Neural cell (in vitro differentiated cells): ENCODE results near the gene ZDHHC14.
A peak's percentile ranks its signal among the peaks of the same experiment; 100 is the strongest.

Source experiments
- EP300 ChIP-seq: fragments of 450-650 bp; conservative IDR thresholded peaks from 2 replicates; pipeline ENCODE4 v1.6.1; 2014; ENCODE audit warnings: antibody characterized with exemption, mild to moderate bottlenecking, moderate library complexity; ENCODE audit not compliant: poor library complexity, severe bottlenecking
- EZH2 ChIP-seq: fragments of 200-600, 300-800 bp; shearing (Covaris generic), sonication (generic); IDR thresholded peaks from 2 replicates; pipeline ENCODE4 v1.6.1; 2014; ENCODE audit warnings: antibody characterized with exemption, low read length, borderline replicate concordance, mild to moderate bottlenecking; ENCODE audit not compliant: insufficient read depth, poor library complexity, severe bottlenecking
- POLR2AphosphoS5 ChIP-seq: IDR thresholded peaks from 2 replicates; pipeline ENCODE4 v1.6.1; 2012
- SMC3 ChIP-seq: fragments of 450-650 bp; conservative IDR thresholded peaks from 2 replicates; pipeline ENCODE4 v1.6.1; 2014; ENCODE audit warnings: antibody characterized with exemption, mild to moderate bottlenecking, moderate library complexity; ENCODE audit not compliant: poor library complexity
- TF ChIP-seq, protein P1 (sequence below): fragments of 450-650 bp; IDR thresholded peaks from 2 replicates; pipeline ENCODE4 v1.5.1; 2014; ENCODE audit warnings: antibody characterized with exemption, mild to moderate bottlenecking, moderate library complexity; ENCODE audit not compliant: poor library complexity, severe bottlenecking
- TF ChIP-seq, protein P2 (sequence below): IDR thresholded peaks from 2 replicates; pipeline ENCODE4 v1.6.1; 2012; ENCODE audit warnings: borderline replicate concordance

DNA sequence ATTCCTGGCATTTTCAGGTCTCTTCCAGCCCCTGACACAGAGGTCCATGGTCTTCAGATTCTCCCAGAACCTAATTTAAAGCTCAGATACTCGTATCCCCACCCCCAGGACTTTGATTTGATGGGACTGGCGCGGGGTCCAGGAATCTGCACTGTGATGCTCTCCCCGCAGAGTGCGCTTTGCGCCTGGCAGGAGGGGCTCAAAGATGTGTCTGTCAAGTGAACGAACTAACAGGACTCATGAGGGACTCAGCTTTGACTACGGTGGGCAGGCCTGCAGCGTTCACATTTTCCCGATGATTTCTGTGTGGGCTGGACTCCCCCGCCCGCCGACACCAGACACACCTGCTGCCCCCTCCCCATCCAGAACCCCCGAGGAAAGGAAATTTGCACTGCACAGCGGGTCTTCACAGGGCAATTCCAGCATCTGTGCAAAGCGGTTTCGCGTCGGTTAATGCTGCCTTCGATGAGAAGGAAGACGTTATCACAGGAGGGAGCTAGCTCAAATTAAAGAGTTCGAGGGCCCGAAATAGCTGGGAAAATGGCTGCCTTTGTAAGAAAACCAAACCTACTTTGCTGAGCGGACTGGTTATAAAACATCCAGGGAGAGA is 90.2 kb downstream of the ZDHHC14 start:
- TF ChIP-seq POLR2AphosphoS5 (peak; percentile 59), EZH2 (no peak), EP300 (no peak), SMC3 (no peak)
- TF ChIP-seq, protein P1, sequence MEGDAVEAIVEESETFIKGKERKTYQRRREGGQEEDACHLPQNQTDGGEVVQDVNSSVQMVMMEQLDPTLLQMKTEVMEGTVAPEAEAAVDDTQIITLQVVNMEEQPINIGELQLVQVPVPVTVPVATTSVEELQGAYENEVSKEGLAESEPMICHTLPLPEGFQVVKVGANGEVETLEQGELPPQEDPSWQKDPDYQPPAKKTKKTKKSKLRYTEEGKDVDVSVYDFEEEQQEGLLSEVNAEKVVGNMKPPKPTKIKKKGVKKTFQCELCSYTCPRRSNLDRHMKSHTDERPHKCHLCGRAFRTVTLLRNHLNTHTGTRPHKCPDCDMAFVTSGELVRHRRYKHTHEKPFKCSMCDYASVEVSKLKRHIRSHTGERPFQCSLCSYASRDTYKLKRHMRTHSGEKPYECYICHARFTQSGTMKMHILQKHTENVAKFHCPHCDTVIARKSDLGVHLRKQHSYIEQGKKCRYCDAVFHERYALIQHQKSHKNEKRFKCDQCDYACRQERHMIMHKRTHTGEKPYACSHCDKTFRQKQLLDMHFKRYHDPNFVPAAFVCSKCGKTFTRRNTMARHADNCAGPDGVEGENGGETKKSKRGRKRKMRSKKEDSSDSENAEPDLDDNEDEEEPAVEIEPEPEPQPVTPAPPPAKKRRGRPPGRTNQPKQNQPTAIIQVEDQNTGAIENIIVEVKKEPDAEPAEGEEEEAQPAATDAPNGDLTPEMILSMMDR: no peak
- TF ChIP-seq, protein P2, sequence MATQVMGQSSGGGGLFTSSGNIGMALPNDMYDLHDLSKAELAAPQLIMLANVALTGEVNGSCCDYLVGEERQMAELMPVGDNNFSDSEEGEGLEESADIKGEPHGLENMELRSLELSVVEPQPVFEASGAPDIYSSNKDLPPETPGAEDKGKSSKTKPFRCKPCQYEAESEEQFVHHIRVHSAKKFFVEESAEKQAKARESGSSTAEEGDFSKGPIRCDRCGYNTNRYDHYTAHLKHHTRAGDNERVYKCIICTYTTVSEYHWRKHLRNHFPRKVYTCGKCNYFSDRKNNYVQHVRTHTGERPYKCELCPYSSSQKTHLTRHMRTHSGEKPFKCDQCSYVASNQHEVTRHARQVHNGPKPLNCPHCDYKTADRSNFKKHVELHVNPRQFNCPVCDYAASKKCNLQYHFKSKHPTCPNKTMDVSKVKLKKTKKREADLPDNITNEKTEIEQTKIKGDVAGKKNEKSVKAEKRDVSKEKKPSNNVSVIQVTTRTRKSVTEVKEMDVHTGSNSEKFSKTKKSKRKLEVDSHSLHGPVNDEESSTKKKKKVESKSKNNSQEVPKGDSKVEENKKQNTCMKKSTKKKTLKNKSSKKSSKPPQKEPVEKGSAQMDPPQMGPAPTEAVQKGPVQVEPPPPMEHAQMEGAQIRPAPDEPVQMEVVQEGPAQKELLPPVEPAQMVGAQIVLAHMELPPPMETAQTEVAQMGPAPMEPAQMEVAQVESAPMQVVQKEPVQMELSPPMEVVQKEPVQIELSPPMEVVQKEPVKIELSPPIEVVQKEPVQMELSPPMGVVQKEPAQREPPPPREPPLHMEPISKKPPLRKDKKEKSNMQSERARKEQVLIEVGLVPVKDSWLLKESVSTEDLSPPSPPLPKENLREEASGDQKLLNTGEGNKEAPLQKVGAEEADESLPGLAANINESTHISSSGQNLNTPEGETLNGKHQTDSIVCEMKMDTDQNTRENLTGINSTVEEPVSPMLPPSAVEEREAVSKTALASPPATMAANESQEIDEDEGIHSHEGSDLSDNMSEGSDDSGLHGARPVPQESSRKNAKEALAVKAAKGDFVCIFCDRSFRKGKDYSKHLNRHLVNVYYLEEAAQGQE: no peak
